SK-N-SH (cell line): ENCODE data around the gene NKIRAS1.
A peak's percentile ranks its signal among the peaks of the same experiment; 100 is the strongest.
"Not testable (repeated sequence)": the region's sequence is repeated elsewhere in the genome, so short reads cannot be mapped to it uniquely, and the experiment has no call there.

Experiments
- ELF1 ChIP-seq: IDR thresholded peaks from 2 replicates; pipeline ENCODE4 v1.4.0; 2012
- EP300 ChIP-seq, 2 experiments: IDR thresholded peaks; 2 replicates each; pipeline versions ENCODE4 v1.4.0 to v1.6.1; 2012; ENCODE audit warnings: borderline replicate concordance in 1 of 2, low read depth in 1 of 2, low read length in 1 of 2
- POLR2AphosphoS5 ChIP-seq: IDR thresholded peaks from 2 replicates; pipeline ENCODE4 v1.6.1; 2012; ENCODE audit warnings: low read depth, low read length
- RAD21 ChIP-seq: IDR thresholded peaks from 2 replicates; pipeline ENCODE4 v1.6.1; 2012; ENCODE audit warnings: mild to moderate bottlenecking, low read length
- RCOR1 ChIP-seq: fragments of 150-350 bp; IDR thresholded peaks from 2 replicates; pipeline ENCODE4 v1.6.1; 2017; ENCODE audit warnings: antibody characterized with exemption, low read length
- RFX5 ChIP-seq: IDR thresholded peaks from 2 replicates; pipeline ENCODE4 v1.6.1; 2012; ENCODE audit warnings: mild to moderate bottlenecking, improper control_type of control experiment, low read length
- TAF1 ChIP-seq: IDR thresholded peaks from 2 replicates; pipeline ENCODE4 v1.6.1; 2012; ENCODE audit warnings: low read depth, mild to moderate bottlenecking, low read length, moderate library complexity, borderline replicate concordance
- TF ChIP-seq, protein P1 (sequence below): fragments of 200-600 bp; sonication (generic); IDR thresholded peaks from 2 replicates; pipeline ENCODE4 v1.6.1; 2017; ENCODE audit warnings: antibody characterized with exemption, mild to moderate bottlenecking, moderate library complexity
- TF ChIP-seq, protein P2 (sequence below): IDR thresholded peaks from 2 replicates; pipeline ENCODE4 v1.4.0; 2012; ENCODE audit warnings: low read depth, borderline replicate concordance
- TF ChIP-seq, protein P3 (sequence below): fragments of 150-350 bp; IDR thresholded peaks from 2 replicates; pipeline ENCODE4 v1.6.1; 2017; ENCODE audit warnings: antibody characterized with exemption, low read length, low read depth, borderline replicate concordance

DNA sequence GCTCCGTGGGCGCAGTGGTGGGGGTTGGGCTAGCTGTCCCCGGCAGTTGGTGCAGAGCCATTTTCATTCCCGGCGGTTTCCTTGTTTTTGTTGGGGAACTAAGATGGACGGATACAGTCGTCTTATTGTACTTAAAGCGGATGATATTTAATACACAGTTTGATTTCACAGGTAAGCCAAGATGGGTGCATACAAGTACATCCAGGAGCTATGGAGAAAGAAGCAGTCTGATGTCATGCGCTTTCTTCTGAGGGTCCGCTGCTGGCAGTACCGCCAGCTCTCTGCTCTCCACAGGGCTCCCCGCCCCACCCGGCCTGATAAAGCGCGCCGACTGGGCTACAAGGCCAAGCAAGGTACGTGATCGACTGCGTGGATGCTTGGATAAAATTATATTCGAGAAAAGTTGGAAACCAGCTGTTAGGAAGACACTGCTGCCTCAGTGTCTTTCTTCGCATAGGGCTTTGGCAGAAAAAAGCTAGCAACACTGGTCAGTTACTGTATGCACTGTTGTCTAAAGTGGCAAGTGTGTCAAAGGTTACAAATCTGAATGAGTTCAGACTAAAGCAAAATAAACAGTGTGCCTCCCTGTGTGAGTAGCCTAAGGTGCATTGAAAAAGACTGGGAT is 1.0 kb upstream of the NKIRAS1 start:
- TF ChIP-seq, protein P1, sequence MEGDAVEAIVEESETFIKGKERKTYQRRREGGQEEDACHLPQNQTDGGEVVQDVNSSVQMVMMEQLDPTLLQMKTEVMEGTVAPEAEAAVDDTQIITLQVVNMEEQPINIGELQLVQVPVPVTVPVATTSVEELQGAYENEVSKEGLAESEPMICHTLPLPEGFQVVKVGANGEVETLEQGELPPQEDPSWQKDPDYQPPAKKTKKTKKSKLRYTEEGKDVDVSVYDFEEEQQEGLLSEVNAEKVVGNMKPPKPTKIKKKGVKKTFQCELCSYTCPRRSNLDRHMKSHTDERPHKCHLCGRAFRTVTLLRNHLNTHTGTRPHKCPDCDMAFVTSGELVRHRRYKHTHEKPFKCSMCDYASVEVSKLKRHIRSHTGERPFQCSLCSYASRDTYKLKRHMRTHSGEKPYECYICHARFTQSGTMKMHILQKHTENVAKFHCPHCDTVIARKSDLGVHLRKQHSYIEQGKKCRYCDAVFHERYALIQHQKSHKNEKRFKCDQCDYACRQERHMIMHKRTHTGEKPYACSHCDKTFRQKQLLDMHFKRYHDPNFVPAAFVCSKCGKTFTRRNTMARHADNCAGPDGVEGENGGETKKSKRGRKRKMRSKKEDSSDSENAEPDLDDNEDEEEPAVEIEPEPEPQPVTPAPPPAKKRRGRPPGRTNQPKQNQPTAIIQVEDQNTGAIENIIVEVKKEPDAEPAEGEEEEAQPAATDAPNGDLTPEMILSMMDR: not testable (repeated sequence)
- TF ChIP-seq RAD21; RCOR1; RFX5; ELF1; EP300 (IDR thresholded peaks at IDR 0.05; ENCODE audit: borderline replicate concordance in 1 of 2, low read depth in 1 of 2, low read length in 1 of 2); POLR2AphosphoS5: not testable (repeated sequence)
- TF ChIP-seq, protein P2, sequence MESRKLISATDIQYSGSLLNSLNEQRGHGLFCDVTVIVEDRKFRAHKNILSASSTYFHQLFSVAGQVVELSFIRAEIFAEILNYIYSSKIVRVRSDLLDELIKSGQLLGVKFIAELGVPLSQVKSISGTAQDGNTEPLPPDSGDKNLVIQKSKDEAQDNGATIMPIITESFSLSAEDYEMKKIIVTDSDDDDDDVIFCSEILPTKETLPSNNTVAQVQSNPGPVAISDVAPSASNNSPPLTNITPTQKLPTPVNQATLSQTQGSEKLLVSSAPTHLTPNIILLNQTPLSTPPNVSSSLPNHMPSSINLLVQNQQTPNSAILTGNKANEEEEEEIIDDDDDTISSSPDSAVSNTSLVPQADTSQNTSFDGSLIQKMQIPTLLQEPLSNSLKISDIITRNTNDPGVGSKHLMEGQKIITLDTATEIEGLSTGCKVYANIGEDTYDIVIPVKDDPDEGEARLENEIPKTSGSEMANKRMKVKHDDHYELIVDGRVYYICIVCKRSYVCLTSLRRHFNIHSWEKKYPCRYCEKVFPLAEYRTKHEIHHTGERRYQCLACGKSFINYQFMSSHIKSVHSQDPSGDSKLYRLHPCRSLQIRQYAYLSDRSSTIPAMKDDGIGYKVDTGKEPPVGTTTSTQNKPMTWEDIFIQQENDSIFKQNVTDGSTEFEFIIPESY: not testable (repeated sequence)
- TF ChIP-seq, protein P3, sequence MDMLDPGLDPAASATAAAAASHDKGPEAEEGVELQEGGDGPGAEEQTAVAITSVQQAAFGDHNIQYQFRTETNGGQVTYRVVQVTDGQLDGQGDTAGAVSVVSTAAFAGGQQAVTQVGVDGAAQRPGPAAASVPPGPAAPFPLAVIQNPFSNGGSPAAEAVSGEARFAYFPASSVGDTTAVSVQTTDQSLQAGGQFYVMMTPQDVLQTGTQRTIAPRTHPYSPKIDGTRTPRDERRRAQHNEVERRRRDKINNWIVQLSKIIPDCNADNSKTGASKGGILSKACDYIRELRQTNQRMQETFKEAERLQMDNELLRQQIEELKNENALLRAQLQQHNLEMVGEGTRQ: not testable (repeated sequence)
- TF ChIP-seq TAF1: peak; percentile 60; the same call in 1 of the 2 replicates
